ENCODE results near the gene NMNAT2. TPM values are rescaled to one million over a fixed set of nuclear protein-coding genes. Genes with fewer than 3 reads are reported as not detected.

The NMNAT2 gene
- polyA plus RNA-seq, 1 donor from 2014 or later, result 43.8 TPM

DNA sequence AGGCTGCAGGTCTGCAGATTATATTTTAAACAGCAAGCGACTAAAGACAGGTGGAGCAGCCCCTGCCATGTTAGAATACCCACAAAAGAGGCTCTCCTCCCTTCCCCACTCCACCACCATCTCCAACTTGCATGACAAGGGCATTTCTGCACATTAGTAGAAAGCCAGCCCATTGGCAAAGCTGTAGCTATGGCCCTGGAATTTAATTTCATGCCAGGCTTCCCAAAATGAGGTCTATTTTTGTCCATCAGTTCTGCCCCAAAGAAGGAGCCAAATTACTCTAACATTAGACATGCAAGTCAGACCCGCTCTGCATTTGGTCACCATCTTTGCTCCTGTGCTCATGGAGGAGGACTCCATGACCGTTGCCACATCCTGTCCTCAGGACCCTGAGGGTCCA, 116.9 kb downstream of the NMNAT2 start:
- TF ChIP-seq RAD21 (conservative IDR thresholded peaks at IDR 0.05) (no peak), EZH2 (IDR thresholded peaks at IDR 0.05; ENCODE audit: borderline replicate concordance, insufficient read depth, low read length, poor library complexity, severe bottlenecking) (no peak), POLR2AphosphoS5 (IDR thresholded peaks at IDR 0.05) (no peak), TAF1 (IDR thresholded peaks at IDR 0.05; ENCODE audit: low read depth) (no peak), MXI1 (conservative IDR thresholded peaks at IDR 0.05; ENCODE audit: poor library complexity, severe bottlenecking) (no peak), SMC3 (conservative IDR thresholded peaks at IDR 0.05; ENCODE audit: poor library complexity) (no peak), EP300 (conservative IDR thresholded peaks at IDR 0.05; ENCODE audit: poor library complexity, severe bottlenecking) (no peak), REST (IDR thresholded peaks at IDR 0.05; ENCODE audit: borderline replicate concordance) (no peak)
- TF ChIP-seq, protein P1, sequence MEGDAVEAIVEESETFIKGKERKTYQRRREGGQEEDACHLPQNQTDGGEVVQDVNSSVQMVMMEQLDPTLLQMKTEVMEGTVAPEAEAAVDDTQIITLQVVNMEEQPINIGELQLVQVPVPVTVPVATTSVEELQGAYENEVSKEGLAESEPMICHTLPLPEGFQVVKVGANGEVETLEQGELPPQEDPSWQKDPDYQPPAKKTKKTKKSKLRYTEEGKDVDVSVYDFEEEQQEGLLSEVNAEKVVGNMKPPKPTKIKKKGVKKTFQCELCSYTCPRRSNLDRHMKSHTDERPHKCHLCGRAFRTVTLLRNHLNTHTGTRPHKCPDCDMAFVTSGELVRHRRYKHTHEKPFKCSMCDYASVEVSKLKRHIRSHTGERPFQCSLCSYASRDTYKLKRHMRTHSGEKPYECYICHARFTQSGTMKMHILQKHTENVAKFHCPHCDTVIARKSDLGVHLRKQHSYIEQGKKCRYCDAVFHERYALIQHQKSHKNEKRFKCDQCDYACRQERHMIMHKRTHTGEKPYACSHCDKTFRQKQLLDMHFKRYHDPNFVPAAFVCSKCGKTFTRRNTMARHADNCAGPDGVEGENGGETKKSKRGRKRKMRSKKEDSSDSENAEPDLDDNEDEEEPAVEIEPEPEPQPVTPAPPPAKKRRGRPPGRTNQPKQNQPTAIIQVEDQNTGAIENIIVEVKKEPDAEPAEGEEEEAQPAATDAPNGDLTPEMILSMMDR (IDR thresholded peaks at IDR 0.05; ENCODE audit: poor library complexity, severe bottlenecking), result no peak
- Histone ChIP-seq H2AFZ (ENCODE audit: low read depth, low read length) (no peak overlapping the region), H3K9me2 (ENCODE audit: insufficient read depth, low read length) (no peaks in the 10 kb centered on the region), H3K4me2 (ENCODE audit: low read length) (no peak overlapping the region), H3K4me3 (ENCODE audit: low read length) (no peak overlapping the region), H3K9me3 (ENCODE audit: low read length) (no peaks in the 10 kb centered on the region), H3K36me3 (ENCODE audit: insufficient read depth, low read length) (no peaks in the 10 kb centered on the region), H3F3A (ENCODE audit: insufficient read depth, low read length, poor library complexity, severe bottlenecking) (no peaks in the 10 kb centered on the region), H3K27me3 (ENCODE audit: insufficient read depth, low read depth, low read length) (no peaks in the 10 kb centered on the region), H3K27ac (ENCODE audit: low read length) (no peak overlapping the region), H3K79me2 (replicated peaks; ENCODE audit: insufficient read depth, low read length) (no peaks in the 10 kb centered on the region), H3K9ac (ENCODE audit: low read length) (no peak overlapping the region), H4K20me1 (ENCODE audit: insufficient read depth) (no peaks in the 10 kb centered on the region)

GRCh38 chr1:183300828-183301227, 117.4 kb downstream of the NMNAT2 start:
- H3K27me3 ChIP-seq (ENCODE audit: insufficient read depth, low read depth, low read length), result no peaks in the 10 kb centered on the region
- no peak overlapping the region for H3K9ac ChIP-seq (ENCODE audit: low read length)
- H3K79me2 ChIP-seq (replicated peaks; ENCODE audit: insufficient read depth, low read length), result no peaks in the 10 kb centered on the region

More at GRCh38 chr1:183300828-183301227, 117.4 kb downstream of the NMNAT2 start:
- Histone ChIP-seq H2AFZ (ENCODE audit: low read depth, low read length) (no peak overlapping the region), H3K36me3 (ENCODE audit: insufficient read depth, low read length) (no peaks in the 10 kb centered on the region), H4K20me1 (ENCODE audit: insufficient read depth) (no peaks in the 10 kb centered on the region), H3K9me2 (ENCODE audit: insufficient read depth, low read length) (no peaks in the 10 kb centered on the region), H3K27ac (ENCODE audit: low read length) (no peak overlapping the region), H3K4me3 (ENCODE audit: low read length) (no peak overlapping the region), H3F3A (ENCODE audit: insufficient read depth, low read length, poor library complexity, severe bottlenecking) (no peaks in the 10 kb centered on the region), H3K9me3 (ENCODE audit: low read length) (no peaks in the 10 kb centered on the region), H3K4me2 (ENCODE audit: low read length) (no peak overlapping the region)
- TF ChIP-seq REST (IDR thresholded peaks at IDR 0.05; ENCODE audit: borderline replicate concordance), result no peak
- no peak for TF ChIP-seq SMC3 (conservative IDR thresholded peaks at IDR 0.05; ENCODE audit: poor library complexity)
- TF ChIP-seq MXI1 (conservative IDR thresholded peaks at IDR 0.05; ENCODE audit: poor library complexity, severe bottlenecking), result no peak
- TF ChIP-seq TAF1 (IDR thresholded peaks at IDR 0.05; ENCODE audit: low read depth), result no peak
- TF ChIP-seq EZH2 (IDR thresholded peaks at IDR 0.05; ENCODE audit: borderline replicate concordance, insufficient read depth, low read length, poor library complexity, severe bottlenecking), result no peak
- no peak for TF ChIP-seq EP300 (conservative IDR thresholded peaks at IDR 0.05; ENCODE audit: poor library complexity, severe bottlenecking)
- TF ChIP-seq, protein P1 (IDR thresholded peaks at IDR 0.05; ENCODE audit: poor library complexity, severe bottlenecking), result no peak
- no peak for TF ChIP-seq POLR2AphosphoS5 (IDR thresholded peaks at IDR 0.05)
- TF ChIP-seq RAD21 (conservative IDR thresholded peaks at IDR 0.05), result no peak
